Peyer's patch (tissue), 4 donors: ENCODE data around the gene MAPK8.

Source experiments
- POLR2A ChIP-seq, 2 donors: fragments of 450-650 bp; IDR thresholded peaks; one replicate each; pipeline ENCODE4 v1.5.1; 2017; ENCODE audit warnings: antibody characterized with exemption in 2 of 2, mild to moderate bottlenecking in 2 of 2, moderate library complexity in 2 of 2
- TF ChIP-seq, protein P1 (sequence below), 6 experiments: fragments of 450-650 bp in 4 of 6; fragments of 200-600 bp in 2 of 6; sonication (generic) in 1 of 6; IDR thresholded peaks; one replicate each; pipeline ENCODE4 v1.5.1; 2017 to 2019; ENCODE audit warnings: antibody characterized with exemption in 6 of 6, mild to moderate bottlenecking in 3 of 6, moderate library complexity in 1 of 6

DNA sequence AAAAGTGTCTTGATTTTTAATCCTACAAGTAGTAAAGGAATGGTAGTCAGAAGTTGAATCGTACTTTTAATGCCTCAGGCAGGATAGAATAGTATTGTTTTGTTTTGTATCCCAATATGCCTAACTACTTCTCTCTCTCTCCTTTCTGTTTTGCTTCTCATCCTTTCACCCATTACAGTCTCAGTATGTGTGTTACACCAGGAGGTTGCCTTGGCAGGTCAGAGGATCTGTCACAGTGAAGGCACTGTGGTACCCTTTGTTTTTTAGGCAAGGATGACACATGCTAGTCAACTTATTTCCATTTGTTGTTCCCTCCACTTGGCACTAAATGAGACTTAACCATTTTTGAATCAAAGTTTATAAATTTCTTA, 94.4 kb downstream of the MAPK8 start:
- TF ChIP-seq, protein P1, sequence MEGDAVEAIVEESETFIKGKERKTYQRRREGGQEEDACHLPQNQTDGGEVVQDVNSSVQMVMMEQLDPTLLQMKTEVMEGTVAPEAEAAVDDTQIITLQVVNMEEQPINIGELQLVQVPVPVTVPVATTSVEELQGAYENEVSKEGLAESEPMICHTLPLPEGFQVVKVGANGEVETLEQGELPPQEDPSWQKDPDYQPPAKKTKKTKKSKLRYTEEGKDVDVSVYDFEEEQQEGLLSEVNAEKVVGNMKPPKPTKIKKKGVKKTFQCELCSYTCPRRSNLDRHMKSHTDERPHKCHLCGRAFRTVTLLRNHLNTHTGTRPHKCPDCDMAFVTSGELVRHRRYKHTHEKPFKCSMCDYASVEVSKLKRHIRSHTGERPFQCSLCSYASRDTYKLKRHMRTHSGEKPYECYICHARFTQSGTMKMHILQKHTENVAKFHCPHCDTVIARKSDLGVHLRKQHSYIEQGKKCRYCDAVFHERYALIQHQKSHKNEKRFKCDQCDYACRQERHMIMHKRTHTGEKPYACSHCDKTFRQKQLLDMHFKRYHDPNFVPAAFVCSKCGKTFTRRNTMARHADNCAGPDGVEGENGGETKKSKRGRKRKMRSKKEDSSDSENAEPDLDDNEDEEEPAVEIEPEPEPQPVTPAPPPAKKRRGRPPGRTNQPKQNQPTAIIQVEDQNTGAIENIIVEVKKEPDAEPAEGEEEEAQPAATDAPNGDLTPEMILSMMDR (IDR thresholded peaks at IDR 0.05): no peak
- TF ChIP-seq POLR2A (IDR thresholded peaks at IDR 0.05): no peak
